22Rv1 (cell line): ENCODE results near the gene TTC13.

Experiments
- H3K27ac ChIP-seq: fragments of 450-650 bp; 2 replicates; pipeline ENCODE4 v1.5.1; 2017
- ZFX ChIP-seq: fragments of 450-650 bp; IDR thresholded peaks from 2 replicates; pipeline ENCODE4 v1.6.1; 2017; ENCODE audit warnings: antibody characterized with exemption, borderline replicate concordance
- TF ChIP-seq, protein P1 (sequence below): fragments of 450-650 bp; IDR thresholded peaks from 2 replicates; pipeline ENCODE4 v1.5.1; 2017; ENCODE audit warnings: mild to moderate bottlenecking

TTC13 gene

DNA sequence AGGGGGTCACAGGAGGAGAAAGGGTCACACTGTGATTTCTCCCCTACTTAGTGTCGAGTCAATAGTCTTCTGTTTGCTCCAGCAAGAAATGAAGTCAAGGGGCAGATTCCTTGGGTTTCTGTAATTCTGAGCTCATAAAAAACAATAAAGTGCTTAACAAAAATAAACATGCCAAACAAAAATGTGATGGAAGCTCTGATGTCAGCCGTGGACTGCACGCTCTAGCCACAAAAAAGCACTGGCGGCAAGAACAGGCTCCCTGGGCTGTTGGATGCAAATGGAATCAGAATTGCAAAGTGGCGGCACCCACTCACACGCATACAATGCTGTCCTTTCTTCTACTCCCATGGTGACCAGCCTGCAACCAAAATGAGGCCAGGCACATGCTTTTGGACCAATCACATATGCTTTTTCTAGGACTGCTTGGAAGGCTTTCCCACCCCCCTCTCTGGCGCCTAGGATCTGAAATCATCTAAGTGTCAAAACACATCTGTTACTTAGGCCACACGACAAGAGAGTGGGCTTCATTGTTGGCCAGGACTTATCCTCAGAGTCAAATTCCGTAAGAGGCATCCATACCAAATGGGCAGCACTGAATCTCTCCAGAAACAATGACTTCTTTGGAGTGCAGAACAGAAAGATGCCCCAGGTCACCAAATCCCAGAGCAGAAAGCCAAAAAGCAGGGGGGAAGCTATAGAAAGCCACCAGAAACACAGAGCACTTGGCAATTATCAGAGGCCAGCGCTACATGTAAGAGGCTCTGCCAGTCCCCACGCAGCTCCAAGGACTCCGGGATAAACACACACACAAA is 119.5 kb downstream of the TTC13 start:
- no peak overlapping the region for H3K27ac ChIP-seq
- TF ChIP-seq, protein P1, sequence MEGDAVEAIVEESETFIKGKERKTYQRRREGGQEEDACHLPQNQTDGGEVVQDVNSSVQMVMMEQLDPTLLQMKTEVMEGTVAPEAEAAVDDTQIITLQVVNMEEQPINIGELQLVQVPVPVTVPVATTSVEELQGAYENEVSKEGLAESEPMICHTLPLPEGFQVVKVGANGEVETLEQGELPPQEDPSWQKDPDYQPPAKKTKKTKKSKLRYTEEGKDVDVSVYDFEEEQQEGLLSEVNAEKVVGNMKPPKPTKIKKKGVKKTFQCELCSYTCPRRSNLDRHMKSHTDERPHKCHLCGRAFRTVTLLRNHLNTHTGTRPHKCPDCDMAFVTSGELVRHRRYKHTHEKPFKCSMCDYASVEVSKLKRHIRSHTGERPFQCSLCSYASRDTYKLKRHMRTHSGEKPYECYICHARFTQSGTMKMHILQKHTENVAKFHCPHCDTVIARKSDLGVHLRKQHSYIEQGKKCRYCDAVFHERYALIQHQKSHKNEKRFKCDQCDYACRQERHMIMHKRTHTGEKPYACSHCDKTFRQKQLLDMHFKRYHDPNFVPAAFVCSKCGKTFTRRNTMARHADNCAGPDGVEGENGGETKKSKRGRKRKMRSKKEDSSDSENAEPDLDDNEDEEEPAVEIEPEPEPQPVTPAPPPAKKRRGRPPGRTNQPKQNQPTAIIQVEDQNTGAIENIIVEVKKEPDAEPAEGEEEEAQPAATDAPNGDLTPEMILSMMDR, result no peak
- TF ChIP-seq ZFX, result no peak

DNA sequence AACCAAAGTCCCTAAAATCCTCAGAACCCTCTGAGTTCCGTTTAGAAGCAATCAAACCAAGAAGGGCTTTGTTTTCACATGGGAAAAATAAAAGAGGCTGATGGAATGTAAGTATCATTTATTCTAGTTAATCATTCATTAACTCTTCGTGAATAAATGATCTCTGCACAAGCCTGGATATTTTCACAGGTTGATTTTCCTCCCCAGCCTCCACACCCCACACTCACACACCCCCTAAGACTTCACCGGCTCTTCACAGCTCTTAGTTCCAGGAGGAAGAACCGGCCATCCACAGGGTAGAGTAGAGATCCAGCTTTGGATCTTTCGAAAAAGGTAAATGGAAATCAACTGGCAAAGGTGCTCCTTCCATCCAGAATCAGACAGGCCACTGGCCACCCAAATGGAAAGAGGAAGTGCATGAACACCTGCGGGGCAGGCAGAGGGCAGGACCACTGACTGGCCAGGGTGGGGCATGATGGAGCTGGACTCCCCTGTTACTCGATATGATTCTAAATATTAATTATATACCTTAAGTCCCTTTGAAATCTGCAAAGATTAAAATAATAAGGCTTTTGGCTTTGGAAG is 120.3 kb downstream of the TTC13 start:
- TF ChIP-seq, protein P1, result no peak
- TF ChIP-seq ZFX, result no peak
- no peak overlapping the region for H3K27ac ChIP-seq

DNA sequence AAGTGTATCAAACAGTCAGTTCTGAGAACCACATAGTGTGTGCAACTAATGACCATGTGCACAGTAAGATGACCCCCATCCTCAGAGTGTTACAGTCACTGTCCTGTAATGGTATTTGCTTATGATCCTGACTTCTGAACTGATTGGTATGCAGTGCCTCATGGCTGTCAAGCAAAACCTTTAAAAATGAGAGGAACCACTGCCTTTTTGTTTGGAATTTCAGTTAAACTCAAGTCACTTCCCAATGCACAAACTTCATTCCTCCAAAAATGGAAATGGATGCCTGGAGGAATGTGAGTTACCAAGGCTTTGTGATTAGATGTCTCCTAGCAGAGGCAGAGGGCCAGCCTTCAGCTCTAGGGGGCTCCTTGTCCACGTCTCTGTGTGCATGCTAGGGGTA is 120.8 kb downstream of the TTC13 start:
- no peak for TF ChIP-seq ZFX
- TF ChIP-seq, protein P1, result no peak
- no peak overlapping the region for H3K27ac ChIP-seq

DNA sequence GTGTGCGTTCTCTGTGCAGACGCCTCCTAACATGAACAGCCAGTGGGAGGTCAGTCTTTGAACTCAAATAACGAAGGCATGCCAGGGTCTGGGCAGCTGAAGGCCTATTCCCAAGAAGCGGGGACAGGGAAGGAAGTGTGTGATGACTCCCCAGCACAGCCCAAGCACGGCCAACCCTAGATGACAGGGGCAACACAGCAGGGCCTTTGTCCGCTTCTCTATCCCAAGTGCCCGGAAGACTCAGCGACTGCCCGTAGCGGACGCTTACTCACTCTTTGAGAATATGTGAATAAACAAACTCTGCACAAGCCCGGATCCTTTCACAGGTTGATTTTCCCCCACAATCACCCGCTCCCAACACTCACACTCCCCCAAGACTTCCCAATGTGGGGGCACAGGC is 121.6 kb downstream of the TTC13 start:
- H3K27ac ChIP-seq, result no peak overlapping the region
- no peak for TF ChIP-seq ZFX
- TF ChIP-seq, protein P1, result no peak
